ENCODE data around the gene ALDH18A1.
"Not testable (repeated sequence)": the region's sequence is repeated elsewhere in the genome, so short reads cannot be mapped to it uniquely, and the experiment has no call there.

ALDH18A1 gene

GRCh38 chr10:95628786-95629185, 27.7 kb downstream of the ALDH18A1 start:
- TF ChIP-seq CTCF (IDR thresholded peaks at IDR 0.05; ENCODE audit: low read depth, low read length), result no peak
- H3K4me3 ChIP-seq (ENCODE audit: low read depth, low read length), result no peak overlapping the region

- no peak overlapping the region for H3K4me3 ChIP-seq (ENCODE audit: low read depth, low read length)
- TF ChIP-seq CTCF (IDR thresholded peaks at IDR 0.05; ENCODE audit: low read depth, low read length), result no peak
Measured at GRCh38 chr10:95626500-95626899, 30.0 kb downstream of the ALDH18A1 start.

- H3K4me3 ChIP-seq (ENCODE audit: low read depth, low read length), result not testable (repeated sequence)
Measured at GRCh38 chr10:95620415-95620814, 36.1 kb downstream of the ALDH18A1 start.

GRCh38 chr10:95618101-95618500, 38.4 kb downstream of the ALDH18A1 start:
- no peak for TF ChIP-seq CTCF (IDR thresholded peaks at IDR 0.05; ENCODE audit: low read depth, low read length)
- H3K4me3 ChIP-seq (ENCODE audit: low read depth, low read length), result no peak overlapping the region

- no peak overlapping the region for H3K4me3 ChIP-seq (ENCODE audit: low read depth, low read length)
- TF ChIP-seq CTCF (IDR thresholded peaks at IDR 0.05; ENCODE audit: low read depth, low read length), result no peak
Measured at GRCh38 chr10:95616446-95616845, 40.1 kb downstream of the ALDH18A1 start.

GRCh38 chr10:95613330-95613729, 43.2 kb downstream of the ALDH18A1 start:
- no peak for TF ChIP-seq CTCF (IDR thresholded peaks at IDR 0.05; ENCODE audit: low read depth, low read length)

GRCh38 chr10:95610727-95611126, 45.8 kb downstream of the ALDH18A1 start:
- TF ChIP-seq CTCF (IDR thresholded peaks at IDR 0.05; ENCODE audit: low read depth, low read length), result no peak
- no peak overlapping the region for H3K4me3 ChIP-seq (ENCODE audit: low read depth, low read length)

More at GRCh38 chr10:95613330-95613729, 43.2 kb downstream of the ALDH18A1 start:
- H3K4me3 ChIP-seq (ENCODE audit: low read depth, low read length), result no peak overlapping the region

GRCh38 chr10:95606922-95607321, 49.6 kb downstream of the ALDH18A1 start:
- H3K4me3 ChIP-seq (ENCODE audit: low read depth, low read length), result no peak overlapping the region
- TF ChIP-seq CTCF (IDR thresholded peaks at IDR 0.05; ENCODE audit: low read depth, low read length), result no peak

All from WI38 (cell line).